Suprapubic skin (tissue), 4 donors: ENCODE data around the gene GRIA1. TPM values are rescaled to one million over a fixed set of nuclear protein-coding genes. Genes with fewer than 3 reads are reported as not detected.
"Not testable (repeated sequence)": the region's sequence is repeated elsewhere in the genome, so short reads cannot be mapped to it uniquely, and the experiment has no call there.

Source experiments
- DNase-seq, 2 donors: peaks; one replicate each; pipeline ENCODE4 v3.0.0-alpha.2; 2019; ENCODE audit warnings: low spot score in 2 of 2
- H3K27ac ChIP-seq: fragments of 200-600 bp; sonication (generic); one replicate; pipeline ENCODE4 v1.5.1; 2019
- H3K27me3 ChIP-seq: fragments of 200-600 bp; sonication (generic); one replicate; pipeline ENCODE4 v1.5.1; 2019
- H3K36me3 ChIP-seq: fragments of 200-600 bp; sonication (generic); one replicate; pipeline ENCODE4 v1.5.1; 2019
- H3K4me1 ChIP-seq: fragments of 200-600 bp; sonication (generic); one replicate; pipeline ENCODE4 v1.5.1; 2019
- H3K4me3 ChIP-seq: fragments of 200-600 bp; sonication (generic); one replicate; pipeline ENCODE4 v1.5.1; 2019; ENCODE audit warnings: mild to moderate bottlenecking
- H3K9me3 ChIP-seq: fragments of 200-600 bp; sonication (generic); one replicate; pipeline ENCODE4 v1.5.1; 2019
- CTCF ChIP-seq, 2 donors: fragments of 200-600 bp in 1 of 2; fragments of 450-650 bp in 1 of 2; sonication (generic) in 1 of 2; IDR thresholded peaks; one replicate each; pipeline ENCODE4 v1.5.1; 2016 to 2019; ENCODE audit warnings: antibody characterized with exemption in 2 of 2, mild to moderate bottlenecking in 1 of 2, moderate library complexity in 1 of 2
- EP300 ChIP-seq: sonication (generic); formaldehyde crosslinking; IDR thresholded peaks from one replicate; pipeline ENCODE4 v1.6.1; 2017; ENCODE audit warnings: antibody characterized with exemption
- POLR2A ChIP-seq, 2 donors: fragments of 450-650 bp; IDR thresholded peaks; one replicate each; pipeline ENCODE4 v1.6.1; 2017; ENCODE audit warnings: antibody characterized with exemption in 2 of 2, mild to moderate bottlenecking in 2 of 2, moderate library complexity in 2 of 2
- POLR2AphosphoS5 ChIP-seq, 3 donors: sonication (generic); formaldehyde crosslinking; IDR thresholded peaks; one replicate each; pipeline ENCODE4 v1.6.1; 2017; ENCODE audit warnings: antibody characterized with exemption in 3 of 3
- WGBS: methylation state at CpG from one replicate; pipeline ENCODE4 v1.1.5; 2018; 5-methylcytosine and 5-hydroxymethylcytosine counted together
- total RNA-seq, 4 donors: library from RNA; depleted of rRNA; stranded (reverse); fragments of >200 nt; gene quantifications; one replicate each; pipeline ENCODE4 v1.1.0, GENCODE V29; 2016

GRIA1 gene
- total RNA-seq, 4 donors from 2014 or later = 0.21 to 0.62 (median 0.38) TPM; not detected in 1

GRCh38 chr5:153718713-153719112 lies 228.2 kb downstream of the GRIA1 start:
- Histone ChIP-seq H3K27ac (no peak overlapping the region), H3K36me3 (no peaks in the 10 kb centered on the region), H3K9me3 (peaks cover 3% of the 10 kb centered on the region), H3K27me3 (no peaks in the 10 kb centered on the region), H3K4me1 (no peaks in the 10 kb centered on the region), H3K4me3 (no peak overlapping the region)
- 43% methylated on average over 1 of the region's 1 CpG for WGBS
- no peak for TF ChIP-seq POLR2AphosphoS5 (IDR thresholded peaks at IDR 0.05)
- TF ChIP-seq POLR2A (IDR thresholded peaks at IDR 0.05) = no peak
- TF ChIP-seq CTCF (IDR thresholded peaks at IDR 0.05) = no peak
- TF ChIP-seq EP300 = no peak
- DNase-seq = no peak

GRCh38 chr5:153719324-153719723 lies 228.9 kb downstream of the GRIA1 start:
- WGBS = 62% methylated on average over 5 of the region's 5 CpGs
- TF ChIP-seq EP300 = no peak
- TF ChIP-seq CTCF (IDR thresholded peaks at IDR 0.05) = no peak
- H3K27me3 ChIP-seq = no peaks in the 10 kb centered on the region
- peaks cover 3% of the 10 kb centered on the region for H3K9me3 ChIP-seq
- no peaks in the 10 kb centered on the region for H3K36me3 ChIP-seq
- H3K4me3 ChIP-seq = no peak overlapping the region
- no peaks in the 10 kb centered on the region for H3K4me1 ChIP-seq
- no peak overlapping the region for H3K27ac ChIP-seq
- no peak for DNase-seq

- H3K9me3 ChIP-seq, H3K36me3 ChIP-seq, H3K27ac ChIP-seq, H3K4me3 ChIP-seq, DNase-seq, H3K27me3 ChIP-seq, H3K4me1 ChIP-seq: not testable (repeated sequence)
- 86% methylated on average over 12 of the region's 15 CpGs for WGBS
These were observed 232.6 kb downstream of the GRIA1 start for GRCh38 chr5:153723022-153723610.

DNA sequence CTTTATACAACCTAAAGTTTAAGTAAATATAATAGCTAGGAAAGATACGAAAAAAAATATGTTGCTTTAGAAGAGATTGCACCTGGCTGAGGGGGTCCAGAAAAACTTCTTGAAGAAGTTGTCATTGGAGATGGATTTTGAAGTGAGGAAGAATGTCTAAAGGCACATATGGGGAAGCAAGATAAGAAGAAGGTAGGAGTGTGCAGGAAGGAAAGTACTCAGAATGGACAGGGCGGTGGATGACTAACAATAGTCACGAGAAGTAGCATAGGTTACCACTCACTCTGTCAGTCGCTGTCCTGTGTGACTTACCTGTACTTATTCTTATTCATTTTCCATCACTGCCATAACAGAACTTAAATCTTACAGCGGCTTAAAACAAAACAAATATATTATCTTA lies 251.6 kb downstream of the GRIA1 start:
- 64% methylated on average over 5 of the region's 5 CpGs for WGBS
- DNase-seq = no peak
- Histone ChIP-seq H3K4me3 (no peak overlapping the region), H3K36me3 (no peaks in the 10 kb centered on the region), H3K27ac (no peak overlapping the region), H3K4me1 (no peaks in the 10 kb centered on the region), H3K9me3 (no peaks in the 10 kb centered on the region), H3K27me3 (no peaks in the 10 kb centered on the region)
- TF ChIP-seq POLR2A (IDR thresholded peaks at IDR 0.05) (no peak), POLR2AphosphoS5 (IDR thresholded peaks at IDR 0.05) (no peak), CTCF (IDR thresholded peaks at IDR 0.05) (no peak), EP300 (no peak)

GRCh38 chr5:153744751-153745150 lies 254.3 kb downstream of the GRIA1 start:
- Histone ChIP-seq H3K36me3 (no peaks in the 10 kb centered on the region), H3K27ac (no peak overlapping the region), H3K4me3 (no peak overlapping the region), H3K27me3 (no peaks in the 10 kb centered on the region), H3K4me1 (no peaks in the 10 kb centered on the region), H3K9me3 (no peaks in the 10 kb centered on the region)
- TF ChIP-seq CTCF (IDR thresholded peaks at IDR 0.05) (no peak), EP300 (no peak), POLR2AphosphoS5 (IDR thresholded peaks at IDR 0.05) (no peak), POLR2A (IDR thresholded peaks at IDR 0.05) (no peak)
- no peak for DNase-seq
- 84% methylated on average over 2 of the region's 2 CpGs for WGBS

DNA sequence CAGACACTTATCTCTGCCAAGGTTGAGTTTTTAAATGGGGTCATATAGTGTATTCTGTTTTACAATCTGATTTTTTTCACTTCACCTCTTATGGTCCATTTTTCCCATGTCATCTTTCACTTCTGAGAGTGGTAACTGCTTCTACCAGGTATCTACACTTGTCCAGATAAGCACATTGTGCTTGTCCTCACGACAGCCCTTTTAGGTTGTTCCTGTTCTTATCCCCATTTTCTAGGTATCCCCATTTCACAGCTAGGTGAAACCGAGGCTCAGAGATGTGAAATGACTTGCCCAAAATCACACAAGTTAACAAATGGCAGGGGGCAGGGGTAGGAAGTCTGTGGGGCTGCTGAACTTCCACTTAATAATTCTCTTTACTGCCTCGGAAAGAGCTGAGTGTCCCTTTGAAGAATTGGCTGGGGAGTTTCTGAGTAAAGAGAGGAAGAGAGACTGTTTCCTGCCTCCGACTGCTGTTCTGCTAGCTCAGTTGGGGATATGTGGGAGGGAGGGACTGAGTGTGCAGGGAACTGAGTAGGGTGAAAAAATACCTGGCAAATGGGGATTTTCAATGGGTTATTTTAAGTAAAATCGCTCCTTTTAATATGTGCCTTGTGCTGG lies 255.4 kb downstream of the GRIA1 start:
- H3K36me3 ChIP-seq = no peaks in the 10 kb centered on the region
- H3K4me3 ChIP-seq = no peak overlapping the region
- H3K9me3 ChIP-seq = no peaks in the 10 kb centered on the region
- WGBS = 61% methylated on average over 5 of the region's 5 CpGs
- TF ChIP-seq POLR2AphosphoS5 (IDR thresholded peaks at IDR 0.05) (no peak), EP300 (no peak), POLR2A (IDR thresholded peaks at IDR 0.05) (no peak), CTCF (IDR thresholded peaks at IDR 0.05) (no peak)
- H3K4me1 ChIP-seq = no peaks in the 10 kb centered on the region
- DNase-seq = no peak
- H3K27ac ChIP-seq = no peak overlapping the region
- H3K27me3 ChIP-seq = no peaks in the 10 kb centered on the region
